SK-N-SH (cell line): ENCODE data around the gene THSD7B. TPM values are rescaled to one million over a fixed set of nuclear protein-coding genes. Genes with fewer than 3 reads are reported as not detected.

Experiments
- CTCF ChIA-PET: fragments of 300-600, 350-600 bp; formaldehyde crosslinking; extraction: SDS; loops from one replicate; lab custom pipeline; 2021; lab: Yijun Ruan, JAX
- POLR2A ChIA-PET: fragments of 350-600 bp; sonication (Branson Sonifier 250); formaldehyde crosslinking; extraction: SDS; loops from one replicate; lab custom pipeline; 2020; ENCODE audit warnings: antibody characterized with exemption, inconsistent platforms; lab: Yijun Ruan, JAX
- DNase-seq: peaks from one replicate; pipeline ENCODE4 v3.0.0; 2012
- H2AFZ ChIP-seq: fragments of 200-600 bp; sonication (generic); 2 replicates; pipeline ENCODE4 v1.8.1; 2016; ENCODE audit warnings: antibody characterized with exemption, mild to moderate bottlenecking, low read depth
- H3F3A ChIP-seq: fragments of 200-600 bp; sonication (generic); replicated peaks from 2 replicates; pipeline ENCODE3; 2016; ENCODE audit warnings: antibody characterized with exemption, mild to moderate bottlenecking; ENCODE audit not compliant: insufficient read depth
- H3K27ac ChIP-seq, 2 experiments: fragments of 200-500 bp in 1 of 2; fragments of 200-600 bp in 1 of 2; sonication (Bioruptor generic) in 1 of 2; sonication (generic), shearing (Covaris generic) in 1 of 2; 2 replicates each; pipeline versions ENCODE4 v1.5.1 to v1.6.1; 2014 to 2016; ENCODE audit warnings: low read depth in 2 of 2, inconsistent platforms in 1 of 2, low read length in 1 of 2, mild to moderate bottlenecking in 1 of 2, mixed read lengths in 1 of 2
- H3K27me3 ChIP-seq: fragments of 200-600 bp; sonication (generic), shearing (Covaris generic); 2 replicates; pipeline ENCODE4 v1.6.1; 2016; ENCODE audit warnings: mixed run types; ENCODE audit not compliant: insufficient read depth
- H3K36me3 ChIP-seq, 2 experiments: fragments of 200-500 bp in 1 of 2; fragments of 200-600 bp in 1 of 2; sonication (Bioruptor generic) in 1 of 2; sonication (generic) in 1 of 2; replicated peaks in 1 of 2; 2 replicates each; pipeline versions ENCODE3 to v1.5.1; 2014 to 2016; ENCODE audit warnings: low read length in 1 of 2, mild to moderate bottlenecking in 1 of 2; ENCODE audit not compliant: insufficient read depth in 2 of 2, control insufficient read depth in 1 of 2
- H3K4me1 ChIP-seq, 2 experiments: fragments of 200-500 bp in 1 of 2; fragments of 200-600 bp in 1 of 2; sonication (Bioruptor generic) in 1 of 2; sonication (generic), shearing (Covaris generic) in 1 of 2; 2 replicates each; pipeline versions ENCODE4 v1.5.1 to v1.6.1; 2014 to 2016; ENCODE audit warnings: low read depth in 1 of 2, low read length in 1 of 2, mixed run types in 1 of 2; ENCODE audit not compliant: insufficient read depth in 2 of 2, control insufficient read depth in 1 of 2
- H3K4me2 ChIP-seq: fragments of 200-600 bp; sonication (generic), shearing (Covaris generic); 2 replicates; pipeline ENCODE4 v1.6.1; 2017; ENCODE audit warnings: mixed run types
- H3K4me3 ChIP-seq, 2 experiments: fragments of 200-500 bp in 1 of 2; fragments of 200-600 bp in 1 of 2; sonication (Bioruptor generic) in 1 of 2; sonication (generic), shearing (Covaris generic) in 1 of 2; 2 replicates each; pipeline versions ENCODE4 v1.5.1 to v1.8.1; 2014 to 2016; ENCODE audit warnings: low read depth in 2 of 2, inconsistent platforms in 1 of 2, low read length in 1 of 2, mild to moderate bottlenecking in 1 of 2, mixed read lengths in 1 of 2, moderate library complexity in 1 of 2
- H3K79me2 ChIP-seq: fragments of 200-600 bp; sonication (generic); 2 replicates; pipeline ENCODE4 v1.8.1; 2017; ENCODE audit warnings: mild to moderate bottlenecking; ENCODE audit not compliant: insufficient read depth
- H3K9ac ChIP-seq: fragments of 200-600 bp; sonication (generic); 2 replicates; pipeline ENCODE4 v1.6.1; 2017; ENCODE audit warnings: mixed run types
- H3K9me2 ChIP-seq: fragments of 200-600 bp; sonication (generic); 2 replicates; pipeline ENCODE4 v1.6.1; 2017; ENCODE audit warnings: mixed run types
- H3K9me3 ChIP-seq: fragments of 200-600 bp; sonication (generic); 2 replicates; pipeline ENCODE4 v1.6.1; 2017; ENCODE audit warnings: mixed run types, mild to moderate bottlenecking, moderate library complexity
- H4K20me1 ChIP-seq: fragments of 200-600 bp; sonication (generic); 2 replicates; pipeline ENCODE4 v1.6.1; 2017; ENCODE audit warnings: mild to moderate bottlenecking, mixed run types; ENCODE audit not compliant: insufficient read depth
- EP300 ChIP-seq, 2 experiments: IDR thresholded peaks; 2 replicates each; pipeline versions ENCODE4 v1.4.0 to v1.6.1; 2012; ENCODE audit warnings: borderline replicate concordance in 1 of 2, low read depth in 1 of 2, low read length in 1 of 2
- FOXJ3 ChIP-seq: sonication (generic); formaldehyde crosslinking; IDR thresholded peaks from 2 replicates; pipeline ENCODE4 v1.5.1; 2020; ENCODE audit warnings: mild to moderate bottlenecking, missing genetic modification reagents
- FOXM1 ChIP-seq: IDR thresholded peaks from 2 replicates; pipeline ENCODE4 v1.4.0; 2012; ENCODE audit warnings: low read depth, mild to moderate bottlenecking
- GABPA ChIP-seq: IDR thresholded peaks from 2 replicates; pipeline ENCODE4 v1.4.0; 2012; ENCODE audit warnings: low read depth, mild to moderate bottlenecking
- GATA2 ChIP-seq: sonication (generic); formaldehyde crosslinking; IDR thresholded peaks from 2 replicates; pipeline ENCODE4 v1.5.0; 2020; ENCODE audit warnings: mild to moderate bottlenecking, missing genetic modification reagents
- JUND ChIP-seq: IDR thresholded peaks from 2 replicates; pipeline ENCODE4 v1.4.0; 2012
- MEF2A ChIP-seq: IDR thresholded peaks from 2 replicates; pipeline ENCODE4 v1.4.0; 2012; ENCODE audit warnings: low read depth, borderline replicate concordance
- MXI1 ChIP-seq: IDR thresholded peaks from 2 replicates; pipeline ENCODE4 v1.6.1; 2012; ENCODE audit warnings: mild to moderate bottlenecking, low read depth, low read length, improper control_type of control experiment
- NFIC ChIP-seq: IDR thresholded peaks from 2 replicates; pipeline ENCODE4 v1.4.0; 2012; ENCODE audit warnings: borderline replicate concordance
- POLR2AphosphoS5 ChIP-seq: IDR thresholded peaks from 2 replicates; pipeline ENCODE4 v1.6.1; 2012; ENCODE audit warnings: low read depth, low read length
- RCOR1 ChIP-seq: fragments of 150-350 bp; IDR thresholded peaks from 2 replicates; pipeline ENCODE4 v1.6.1; 2017; ENCODE audit warnings: antibody characterized with exemption, low read length
- RXRA ChIP-seq: IDR thresholded peaks from 2 replicates; pipeline ENCODE4 v1.4.0; 2012; ENCODE audit warnings: low read depth, mild to moderate bottlenecking, borderline replicate concordance
- SMC3 ChIP-seq: IDR thresholded peaks from 2 replicates; pipeline ENCODE4 v1.6.1; 2012; ENCODE audit warnings: low read depth, low read length, improper control_type of control experiment
- TEAD4 ChIP-seq: IDR thresholded peaks from 2 replicates; pipeline ENCODE4 v1.4.0; 2012; ENCODE audit warnings: mild to moderate bottlenecking, borderline replicate concordance; ENCODE audit not compliant: insufficient read depth
- YY1 ChIP-seq: IDR thresholded peaks from 2 replicates; pipeline ENCODE4 v1.4.0; 2012; ENCODE audit warnings: low read depth, mild to moderate bottlenecking
- WGBS: methylation state at CpG from one replicate; pipeline ENCODE4 v1.1.6; 2017; ENCODE audit warnings: low lambda C conversion rate; 5-methylcytosine and 5-hydroxymethylcytosine counted together
- polyA plus RNA-seq, 3 experiments: library from polyadenylated mRNA; depleted of rRNA; stranded (reverse); fragments of >200 nt; gene quantifications; 2 replicates each; pipeline ENCODE4 v1.2.3, GENCODE V29; 2012
- TF ChIP-seq, protein P1 (sequence below): fragments of 150-350 bp; IDR thresholded peaks from 2 replicates; pipeline ENCODE4 v1.6.1; 2017; ENCODE audit warnings: antibody characterized with exemption, low read length, low read depth, borderline replicate concordance
- TF ChIP-seq, protein P2 (sequence below): IDR thresholded peaks from 2 replicates; pipeline ENCODE4 v1.4.0; 2012; ENCODE audit warnings: low read depth, borderline replicate concordance
- TF ChIP-seq, protein P3 (sequence below): fragments of 200-600 bp; sonication (generic); IDR thresholded peaks from 2 replicates; pipeline ENCODE4 v1.6.1; 2017; ENCODE audit warnings: antibody characterized with exemption, mild to moderate bottlenecking, moderate library complexity
- TF ChIP-seq, protein P4 (sequence below): IDR thresholded peaks from 2 replicates; pipeline ENCODE4 v1.4.0; 2012; ENCODE audit warnings: low read depth
- TF ChIP-seq, protein P5 (sequence below): fragments of 150-350 bp; IDR thresholded peaks from 2 replicates; pipeline ENCODE4 v1.6.1; 2016; ENCODE audit warnings: mild to moderate bottlenecking, low read depth, low read length

The THSD7B gene
- polyA plus RNA-seq, 1 of the 3 experiments (the other 2 are of a cell fraction): not detected

DNA sequence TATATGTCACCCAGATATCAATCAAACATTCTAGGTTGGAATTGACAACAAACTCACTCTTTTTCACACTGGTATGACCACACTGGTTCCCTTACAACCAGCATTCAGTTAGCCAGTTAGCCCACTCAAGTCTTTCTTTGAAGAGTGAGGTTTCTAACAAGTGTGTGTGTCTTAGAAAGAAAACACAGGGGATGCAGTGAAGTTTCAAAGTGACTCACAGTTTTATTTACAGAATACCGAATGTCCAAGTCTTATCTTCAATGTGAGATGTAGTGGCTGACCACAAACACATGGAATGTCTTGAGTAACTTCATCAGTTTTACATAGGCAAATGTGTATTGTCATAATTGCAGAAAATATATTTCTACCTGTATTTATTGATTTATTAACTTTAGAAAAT is 924.2 kb downstream of the THSD7B start:
- ChIA-PET CTCF (no interaction called here), POLR2A (no interaction called here)
- H3K27ac ChIP-seq: no peak overlapping the region
- 14% methylated on average over 1 of the region's 1 CpG for WGBS
- H3K9me3 ChIP-seq: no peaks in the 10 kb centered on the region
- H3K9me2 ChIP-seq: no peaks in the 10 kb centered on the region
- DNase-seq: no peak
- H2AFZ ChIP-seq: no peak overlapping the region
- no peaks in the 10 kb centered on the region for H3F3A ChIP-seq
- no peak overlapping the region for H3K9ac ChIP-seq
- H4K20me1 ChIP-seq: no peaks in the 10 kb centered on the region
- H3K36me3 ChIP-seq: no peaks in the 10 kb centered on the region
- no peaks in the 10 kb centered on the region for H3K79me2 ChIP-seq
- H3K4me1 ChIP-seq: no peaks in the 10 kb centered on the region
- TF ChIP-seq MEF2A (no peak), MXI1 (no peak), YY1 (no peak), FOXM1 (no peak), NFIC (no peak), RCOR1 (no peak), SMC3 (no peak), RXRA (no peak), GATA2 (CRISPR knock-in tag) (no peak), GABPA (no peak), JUND (no peak), FOXJ3 (CRISPR knock-in tag) (no peak), POLR2AphosphoS5 (no peak), EP300 (IDR thresholded peaks at IDR 0.05; ENCODE audit: borderline replicate concordance in 1 of 2, low read depth in 1 of 2, low read length in 1 of 2) (no peak), TEAD4 (no peak)
- TF ChIP-seq, protein P1, sequence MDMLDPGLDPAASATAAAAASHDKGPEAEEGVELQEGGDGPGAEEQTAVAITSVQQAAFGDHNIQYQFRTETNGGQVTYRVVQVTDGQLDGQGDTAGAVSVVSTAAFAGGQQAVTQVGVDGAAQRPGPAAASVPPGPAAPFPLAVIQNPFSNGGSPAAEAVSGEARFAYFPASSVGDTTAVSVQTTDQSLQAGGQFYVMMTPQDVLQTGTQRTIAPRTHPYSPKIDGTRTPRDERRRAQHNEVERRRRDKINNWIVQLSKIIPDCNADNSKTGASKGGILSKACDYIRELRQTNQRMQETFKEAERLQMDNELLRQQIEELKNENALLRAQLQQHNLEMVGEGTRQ: no peak
- TF ChIP-seq, protein P2, sequence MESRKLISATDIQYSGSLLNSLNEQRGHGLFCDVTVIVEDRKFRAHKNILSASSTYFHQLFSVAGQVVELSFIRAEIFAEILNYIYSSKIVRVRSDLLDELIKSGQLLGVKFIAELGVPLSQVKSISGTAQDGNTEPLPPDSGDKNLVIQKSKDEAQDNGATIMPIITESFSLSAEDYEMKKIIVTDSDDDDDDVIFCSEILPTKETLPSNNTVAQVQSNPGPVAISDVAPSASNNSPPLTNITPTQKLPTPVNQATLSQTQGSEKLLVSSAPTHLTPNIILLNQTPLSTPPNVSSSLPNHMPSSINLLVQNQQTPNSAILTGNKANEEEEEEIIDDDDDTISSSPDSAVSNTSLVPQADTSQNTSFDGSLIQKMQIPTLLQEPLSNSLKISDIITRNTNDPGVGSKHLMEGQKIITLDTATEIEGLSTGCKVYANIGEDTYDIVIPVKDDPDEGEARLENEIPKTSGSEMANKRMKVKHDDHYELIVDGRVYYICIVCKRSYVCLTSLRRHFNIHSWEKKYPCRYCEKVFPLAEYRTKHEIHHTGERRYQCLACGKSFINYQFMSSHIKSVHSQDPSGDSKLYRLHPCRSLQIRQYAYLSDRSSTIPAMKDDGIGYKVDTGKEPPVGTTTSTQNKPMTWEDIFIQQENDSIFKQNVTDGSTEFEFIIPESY: no peak
- TF ChIP-seq, protein P3, sequence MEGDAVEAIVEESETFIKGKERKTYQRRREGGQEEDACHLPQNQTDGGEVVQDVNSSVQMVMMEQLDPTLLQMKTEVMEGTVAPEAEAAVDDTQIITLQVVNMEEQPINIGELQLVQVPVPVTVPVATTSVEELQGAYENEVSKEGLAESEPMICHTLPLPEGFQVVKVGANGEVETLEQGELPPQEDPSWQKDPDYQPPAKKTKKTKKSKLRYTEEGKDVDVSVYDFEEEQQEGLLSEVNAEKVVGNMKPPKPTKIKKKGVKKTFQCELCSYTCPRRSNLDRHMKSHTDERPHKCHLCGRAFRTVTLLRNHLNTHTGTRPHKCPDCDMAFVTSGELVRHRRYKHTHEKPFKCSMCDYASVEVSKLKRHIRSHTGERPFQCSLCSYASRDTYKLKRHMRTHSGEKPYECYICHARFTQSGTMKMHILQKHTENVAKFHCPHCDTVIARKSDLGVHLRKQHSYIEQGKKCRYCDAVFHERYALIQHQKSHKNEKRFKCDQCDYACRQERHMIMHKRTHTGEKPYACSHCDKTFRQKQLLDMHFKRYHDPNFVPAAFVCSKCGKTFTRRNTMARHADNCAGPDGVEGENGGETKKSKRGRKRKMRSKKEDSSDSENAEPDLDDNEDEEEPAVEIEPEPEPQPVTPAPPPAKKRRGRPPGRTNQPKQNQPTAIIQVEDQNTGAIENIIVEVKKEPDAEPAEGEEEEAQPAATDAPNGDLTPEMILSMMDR: no peak
- TF ChIP-seq, protein P4, sequence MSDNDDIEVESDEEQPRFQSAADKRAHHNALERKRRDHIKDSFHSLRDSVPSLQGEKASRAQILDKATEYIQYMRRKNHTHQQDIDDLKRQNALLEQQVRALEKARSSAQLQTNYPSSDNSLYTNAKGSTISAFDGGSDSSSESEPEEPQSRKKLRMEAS: no peak
- TF ChIP-seq, protein P5, sequence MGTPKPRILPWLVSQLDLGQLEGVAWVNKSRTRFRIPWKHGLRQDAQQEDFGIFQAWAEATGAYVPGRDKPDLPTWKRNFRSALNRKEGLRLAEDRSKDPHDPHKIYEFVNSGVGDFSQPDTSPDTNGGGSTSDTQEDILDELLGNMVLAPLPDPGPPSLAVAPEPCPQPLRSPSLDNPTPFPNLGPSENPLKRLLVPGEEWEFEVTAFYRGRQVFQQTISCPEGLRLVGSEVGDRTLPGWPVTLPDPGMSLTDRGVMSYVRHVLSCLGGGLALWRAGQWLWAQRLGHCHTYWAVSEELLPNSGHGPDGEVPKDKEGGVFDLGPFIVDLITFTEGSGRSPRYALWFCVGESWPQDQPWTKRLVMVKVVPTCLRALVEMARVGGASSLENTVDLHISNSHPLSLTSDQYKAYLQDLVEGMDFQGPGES: no peak
- H3K4me3 ChIP-seq: no peak overlapping the region
- no peaks in the 10 kb centered on the region for H3K27me3 ChIP-seq
- no peak overlapping the region for H3K4me2 ChIP-seq
